Sigmoid colon (tissue), 7 donors: ENCODE results near the gene C1D. TPM values are rescaled to one million over a fixed set of nuclear protein-coding genes. Genes with fewer than 3 reads are reported as not detected.
A peak's percentile ranks its signal among the peaks of the same experiment; 100 is the strongest.

Experiments used
- DNase-seq: peaks from one replicate; pipeline ENCODE4 v3.0.0-alpha.2; 2019
- H3K27ac ChIP-seq, 4 donors: fragments of 200-600 bp; sonication (generic); one replicate each; pipeline ENCODE4 v1.5.1; 2016 to 2019; ENCODE audit warnings: mild to moderate bottlenecking in 1 of 4
- H3K27me3 ChIP-seq, 3 donors: fragments of 200-600 bp; sonication (generic); one replicate each; pipeline ENCODE4 v1.5.1; 2019; ENCODE audit warnings: mild to moderate bottlenecking in 1 of 3
- H3K36me3 ChIP-seq, 4 donors: fragments of 200-600 bp; sonication (generic); one replicate each; pipeline ENCODE4 v1.5.1; 2016 to 2019
- H3K4me1 ChIP-seq, 4 donors: fragments of 200-600 bp; sonication (generic); one replicate each; pipeline ENCODE4 v1.5.1; 2017 to 2019
- H3K4me3 ChIP-seq, 4 donors: fragments of 200-600 bp; sonication (generic); one replicate each; pipeline ENCODE4 v1.5.1; 2017 to 2019; ENCODE audit warnings: mild to moderate bottlenecking in 2 of 4, moderate library complexity in 1 of 4
- H3K9me3 ChIP-seq, 4 donors: fragments of 200-600 bp in 3 of 4; sonication (generic) in 3 of 4; one replicate each; pipeline versions ENCODE4 v1.5.1 to v1.6.1; 2013 to 2019
- EP300 ChIP-seq, 4 donors: sonication (generic); formaldehyde crosslinking; IDR thresholded peaks; one replicate each; pipeline ENCODE4 v1.6.1; 2017; ENCODE audit warnings: antibody characterized with exemption in 4 of 4
- POLR2A ChIP-seq, 2 donors: fragments of 450-650 bp; IDR thresholded peaks; one replicate each; pipeline ENCODE4 v1.6.1; 2016; ENCODE audit warnings: antibody characterized with exemption in 2 of 2, mild to moderate bottlenecking in 2 of 2, moderate library complexity in 2 of 2
- POLR2AphosphoS5 ChIP-seq, 4 donors: sonication (generic); formaldehyde crosslinking; IDR thresholded peaks; one replicate each; pipeline ENCODE4 v1.6.1; 2017; ENCODE audit warnings: antibody characterized with exemption in 4 of 4
- WGBS, 2 donors: extraction: QIAGEN DNeasy Blood & Tissue Kit; methylation state at CpG; one replicate each; pipeline ENCODE4 v1.1.7; 2013; 5-methylcytosine and 5-hydroxymethylcytosine counted together
- intact Hi-C: fragments of 100-400 bp; cut with DNase I; formaldehyde crosslinking; loops from one replicate; pipeline ENCODE4 v1.15.1; 2023
- polyA plus RNA-seq, 3 donors: library from polyadenylated mRNA; stranded (reverse); fragments of 200-250 nt; gene quantifications; one replicate each; pipeline ENCODE4 v1.2.3, GENCODE V29; 2013
- total RNA-seq, 4 donors: library from RNA; depleted of rRNA; stranded (reverse); fragments of >200 nt; gene quantifications; one replicate each; pipeline ENCODE4 v1.1.0, GENCODE V29; 2016
- TF ChIP-seq, protein P1 (sequence below), 4 experiments: fragments of 450-650 bp in 3 of 4; fragments of 200-600 bp in 1 of 4; IDR thresholded peaks; one replicate each; pipeline ENCODE4 v1.5.1; 2016 to 2019; ENCODE audit warnings: antibody characterized with exemption in 4 of 4, mild to moderate bottlenecking in 3 of 4, moderate library complexity in 2 of 4
- donor health status: healthy with polysubstance abuse.
- donor health status: Bipolar disorder and iron deficiency.
- donor health status: healthy.

The C1D gene
- total RNA-seq, result 10 to 100 TPM; 37.9 to 77.0 (median 43.6) TPM
- polyA plus RNA-seq, result 10 to 100 TPM; 30.6 to 47.4 (median 34.2) TPM

- intact Hi-C loops, result loop anchor here (2.0 kb wide), 1 partner anchor 190 kb away; the partner anchor contains the start of gene PPP3R1
- Histone ChIP-seq H3K27ac (peak within 1 kb of the TSS; percentile 82 to 88 (median 86)), H3K27me3 (no peaks in the 10 kb centered on the region), H3K9me3 (no peaks in the 10 kb centered on the region), H3K4me3 (peak within 1 kb of the TSS; percentile 64 to 84 (median 75)), H3K4me1 (peaks cover 0 to 29% (median 26%) of the 10 kb centered on the region in 4 donors), H3K36me3 (no peaks in the 10 kb centered on the region)
- 0 to 1% methylated on average over 34 of the region's 34 CpGs for WGBS, 2 donors
- TF ChIP-seq EP300 (IDR thresholded peaks at IDR 0.05) (peak in 1 of 4 donors; percentile 29), POLR2AphosphoS5 (IDR thresholded peaks at IDR 0.05) (peak; percentile 68 to 91 (median 84)), POLR2A (IDR thresholded peaks at IDR 0.05) (peak in 1 of 2 donors; percentile 33)
- TF ChIP-seq, protein P1, sequence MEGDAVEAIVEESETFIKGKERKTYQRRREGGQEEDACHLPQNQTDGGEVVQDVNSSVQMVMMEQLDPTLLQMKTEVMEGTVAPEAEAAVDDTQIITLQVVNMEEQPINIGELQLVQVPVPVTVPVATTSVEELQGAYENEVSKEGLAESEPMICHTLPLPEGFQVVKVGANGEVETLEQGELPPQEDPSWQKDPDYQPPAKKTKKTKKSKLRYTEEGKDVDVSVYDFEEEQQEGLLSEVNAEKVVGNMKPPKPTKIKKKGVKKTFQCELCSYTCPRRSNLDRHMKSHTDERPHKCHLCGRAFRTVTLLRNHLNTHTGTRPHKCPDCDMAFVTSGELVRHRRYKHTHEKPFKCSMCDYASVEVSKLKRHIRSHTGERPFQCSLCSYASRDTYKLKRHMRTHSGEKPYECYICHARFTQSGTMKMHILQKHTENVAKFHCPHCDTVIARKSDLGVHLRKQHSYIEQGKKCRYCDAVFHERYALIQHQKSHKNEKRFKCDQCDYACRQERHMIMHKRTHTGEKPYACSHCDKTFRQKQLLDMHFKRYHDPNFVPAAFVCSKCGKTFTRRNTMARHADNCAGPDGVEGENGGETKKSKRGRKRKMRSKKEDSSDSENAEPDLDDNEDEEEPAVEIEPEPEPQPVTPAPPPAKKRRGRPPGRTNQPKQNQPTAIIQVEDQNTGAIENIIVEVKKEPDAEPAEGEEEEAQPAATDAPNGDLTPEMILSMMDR (IDR thresholded peaks at IDR 0.05), result no peak
- peak; percentile 96 for DNase-seq
Measured at GRCh38 chr2:68062680-68063387, at the start of gene C1D. Gene C1D, minus strand, starts transcription at chr2:68063004. Its CDS starts 15,694 bp downstream, at chr2:68047310.

DNA sequence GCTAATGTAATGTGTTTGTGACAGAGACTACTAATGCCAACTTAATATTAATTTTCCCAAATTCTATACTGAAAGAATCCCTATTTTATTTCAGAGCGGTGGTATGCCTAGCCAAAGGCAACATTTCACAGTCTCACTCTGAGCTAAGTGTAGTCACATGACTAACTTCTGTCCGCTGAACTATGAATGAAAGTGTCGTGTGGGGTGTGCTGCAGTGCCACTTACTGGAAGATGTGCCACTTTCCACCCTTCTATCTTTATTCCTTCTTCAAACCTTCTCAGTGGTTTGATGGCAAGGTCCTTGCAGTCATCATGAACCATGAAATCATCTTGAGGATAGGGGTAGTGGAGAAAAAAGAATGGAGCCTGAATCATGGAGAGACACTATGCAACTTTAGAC is 47.3 kb upstream of the C1D start:
- H3K4me3 ChIP-seq, result no peak overlapping the region
- H3K27me3 ChIP-seq, result no peaks in the 10 kb centered on the region
- intact Hi-C loops, result no loop called here
- TF ChIP-seq POLR2A (IDR thresholded peaks at IDR 0.05) (no peak), POLR2AphosphoS5 (IDR thresholded peaks at IDR 0.05) (no peak), EP300 (IDR thresholded peaks at IDR 0.05) (no peak)
- TF ChIP-seq, protein P1 (IDR thresholded peaks at IDR 0.05), result no peak
- no peaks in the 10 kb centered on the region for H3K9me3 ChIP-seq
- WGBS, 2 donors, result 68% methylated on average over 3 of the region's 3 CpGs
- DNase-seq, result no peak
- no peak overlapping the region for H3K27ac ChIP-seq
- no peaks in the 10 kb centered on the region for H3K36me3 ChIP-seq
- H3K4me1 ChIP-seq, result no peaks in the 10 kb centered on the region

- Histone ChIP-seq H3K36me3 (no peaks in the 10 kb centered on the region), H3K27ac (no peak overlapping the region), H3K4me3 (no peak overlapping the region), H3K27me3 (no peaks in the 10 kb centered on the region), H3K9me3 (no peaks in the 10 kb centered on the region), H3K4me1 (no peaks in the 10 kb centered on the region)
- TF ChIP-seq POLR2AphosphoS5 (IDR thresholded peaks at IDR 0.05), result no peak
- TF ChIP-seq POLR2A (IDR thresholded peaks at IDR 0.05), result no peak
- TF ChIP-seq EP300 (IDR thresholded peaks at IDR 0.05), result no peak
- TF ChIP-seq, protein P1 (IDR thresholded peaks at IDR 0.05), result no peak
- DNase-seq, result no peak
- intact Hi-C loops, result no loop called here
- 83 to 95% methylated on average over 3 of the region's 3 CpGs for WGBS, 2 donors
Measured at GRCh38 chr2:68108120-68108519, 45.3 kb upstream of the C1D start.

DNA sequence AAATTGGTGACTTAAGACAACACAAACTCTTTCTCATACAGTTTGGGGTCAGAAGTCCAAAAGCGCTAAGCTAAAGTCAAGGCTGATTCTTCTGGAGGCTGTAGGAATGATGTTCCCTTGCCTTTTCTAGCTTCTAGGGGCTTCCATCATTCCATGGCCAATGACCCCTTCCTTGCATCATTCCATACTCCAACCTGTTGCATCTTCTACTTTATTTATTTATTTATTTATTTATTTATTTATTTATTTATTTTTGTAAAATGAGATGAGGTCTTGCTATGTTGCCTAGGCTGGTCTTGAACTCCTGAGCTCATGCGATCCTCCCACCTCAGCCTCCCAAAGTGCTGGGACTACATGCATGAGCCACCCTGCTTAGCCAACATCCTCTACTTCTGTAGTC is 44.7 kb upstream of the C1D start:
- Histone ChIP-seq H3K9me3 (no peaks in the 10 kb centered on the region), H3K36me3 (no peaks in the 10 kb centered on the region), H3K27ac (no peak overlapping the region), H3K4me1 (no peaks in the 10 kb centered on the region), H3K27me3 (no peaks in the 10 kb centered on the region), H3K4me3 (no peak overlapping the region)
- 97 to 100% methylated on average over 2 of the region's 2 CpGs for WGBS, 2 donors
- intact Hi-C loops, result no loop called here
- TF ChIP-seq EP300 (IDR thresholded peaks at IDR 0.05) (no peak), POLR2A (IDR thresholded peaks at IDR 0.05) (no peak), POLR2AphosphoS5 (IDR thresholded peaks at IDR 0.05) (no peak)
- TF ChIP-seq, protein P1 (IDR thresholded peaks at IDR 0.05), result no peak
- DNase-seq, result no peak
